Measurements from ENCODE around the gene DCBLD2. TPM values are rescaled to one million over a fixed set of nuclear protein-coding genes. Genes with fewer than 3 reads are reported as not detected.

The DCBLD2 gene
- total and polyA plus RNA-seq, 9 of the 15 experiments (the other 6 are each of a cell fraction or from before 2014, with no cell fraction given): 2.7 to 14.6 (median 7.4) TPM

GRCh38 chr3:98827221-98827920, 74.1 kb downstream of the DCBLD2 start (continued):
- TF ChIP-seq ZHX1 (conservative IDR thresholded peaks at IDR 0.05; ENCODE audit: low read length): no peak
- no peak for TF ChIP-seq ELK3 (CRISPR knock-in tag; IDR thresholded peaks at IDR 0.05)
- no peak for TF ChIP-seq ETV6 (IDR thresholded peaks at IDR 0.05; ENCODE audit: borderline replicate concordance in 1 of 2, low read depth in 2 of 2, low read length in 1 of 2)
- TF ChIP-seq ETV6 (CRISPR knock-in tag; IDR thresholded peaks at IDR 0.05; ENCODE audit: borderline replicate concordance): no peak
- TF ChIP-seq CHD4 (IDR thresholded peaks at IDR 0.05; ENCODE audit: insufficient read depth, insufficient replicate concordance, low read depth, low read length, poor library complexity, severe bottlenecking): no peak
- no peak for TF ChIP-seq ZFPM2 (CRISPR knock-in tag; IDR thresholded peaks at IDR 0.05)
- no peak for TF ChIP-seq CREM (IDR thresholded peaks at IDR 0.05; ENCODE audit: low read depth)
- TF ChIP-seq MECOM (CRISPR knock-in tag; IDR thresholded peaks at IDR 0.05): no peak
- no peak for TF ChIP-seq SMAD4 (CRISPR knock-in tag; conservative IDR thresholded peaks at IDR 0.05)
- TF ChIP-seq GABPB1 (CRISPR knock-in tag; IDR thresholded peaks at IDR 0.05): no peak
- TF ChIP-seq L3MBTL2 (IDR thresholded peaks at IDR 0.05): no peak
- no peak for TF ChIP-seq CCAR2 (IDR thresholded peaks at IDR 0.05; ENCODE audit: low read depth, low read length)
